T47D (cell line): ENCODE data around the gene AFP.

Experiments used
- DNase-seq, 2 experiments: peaks; one replicate each; pipeline versions ENCODE4 v3.0.0 to v3.0.0-alpha.2; 2011 to 2012; ENCODE audit warnings: low read depth in 1 of 2, low spot score in 1 of 2
- JUND ChIP-seq: IDR thresholded peaks from 2 replicates; pipeline ENCODE4 v1.6.1; 2012; ENCODE audit warnings: low read depth
- in situ Hi-C: cut with HindIII; loops from 2 replicates; pipeline ENCODE4 v1.10.0; 2016; ENCODE audit warnings: low sequenced_read_pairs, low pct_unique_long_range_greater_than_20kb

Gene AFP

GRCh38 chr4:73447671-73448070 is 11.7 kb downstream of the AFP start:
- no peak for DNase-seq
- in situ Hi-C loops = no loop called here
- no peak for TF ChIP-seq JUND

DNA sequence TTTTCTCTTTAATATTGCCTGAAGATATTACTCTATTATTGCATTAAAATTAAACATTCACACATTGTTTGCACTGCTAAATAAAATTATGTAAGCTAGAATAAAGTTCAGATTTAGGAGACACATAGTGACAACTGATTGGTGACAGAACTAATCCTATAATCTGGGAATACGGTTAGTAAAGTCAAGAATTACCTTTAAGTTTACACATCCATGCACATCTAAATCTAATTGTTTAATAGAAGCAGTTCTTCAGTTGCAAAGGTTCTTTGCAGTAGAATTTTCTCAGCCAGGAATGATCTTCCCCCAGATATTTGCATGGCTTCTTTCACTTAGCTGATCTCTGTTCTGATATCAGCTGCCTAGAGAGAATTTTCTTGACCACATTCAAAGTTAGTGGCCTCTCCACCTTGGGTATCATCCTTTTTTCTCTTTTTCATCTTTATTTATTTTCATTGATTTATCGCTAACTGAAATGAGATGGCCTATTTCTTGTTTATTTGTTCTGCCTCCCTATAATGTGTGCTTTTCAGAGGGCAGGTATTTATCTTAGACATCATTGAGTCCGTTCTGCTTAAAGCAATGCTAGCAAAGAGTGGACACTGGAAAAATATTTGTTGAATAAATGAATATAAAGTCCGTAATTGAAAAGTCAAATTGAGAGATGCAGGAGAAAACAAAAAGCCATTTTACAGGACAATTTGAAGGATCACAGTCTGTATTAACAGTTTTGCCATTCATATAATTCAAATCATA is 12.6 kb downstream of the AFP start:
- no peak for TF ChIP-seq JUND
- no peak for DNase-seq
- in situ Hi-C loops = no loop called here

DNA sequence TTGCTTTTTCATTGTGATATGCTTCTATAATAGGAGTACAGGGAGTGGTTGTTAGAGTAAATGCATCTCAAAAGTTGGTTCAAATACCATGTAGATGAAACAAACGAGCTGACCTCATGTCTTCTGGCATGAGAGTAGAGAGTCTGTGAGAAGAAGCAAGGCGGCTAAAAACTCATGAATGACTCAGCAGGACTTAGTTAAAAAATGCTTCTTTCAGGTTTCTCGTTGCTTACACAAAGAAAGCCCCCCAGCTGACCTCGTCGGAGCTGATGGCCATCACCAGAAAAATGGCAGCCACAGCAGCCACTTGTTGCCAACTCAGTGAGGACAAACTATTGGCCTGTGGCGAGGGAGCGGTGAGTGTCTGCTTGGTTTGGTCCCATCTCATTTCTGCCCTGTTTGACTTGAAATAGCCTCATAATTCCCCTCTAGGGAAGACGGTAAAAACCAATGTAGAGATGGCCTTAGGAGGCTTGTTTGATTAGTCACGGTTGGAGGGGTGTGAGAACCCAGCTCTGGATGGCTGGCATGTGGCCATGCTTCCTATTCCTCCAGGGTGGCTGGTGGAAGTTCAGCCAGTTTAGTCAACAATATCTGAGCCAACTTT is 14.5 kb downstream of the AFP start:
- no peak for DNase-seq
- in situ Hi-C loops = no loop called here

DNA sequence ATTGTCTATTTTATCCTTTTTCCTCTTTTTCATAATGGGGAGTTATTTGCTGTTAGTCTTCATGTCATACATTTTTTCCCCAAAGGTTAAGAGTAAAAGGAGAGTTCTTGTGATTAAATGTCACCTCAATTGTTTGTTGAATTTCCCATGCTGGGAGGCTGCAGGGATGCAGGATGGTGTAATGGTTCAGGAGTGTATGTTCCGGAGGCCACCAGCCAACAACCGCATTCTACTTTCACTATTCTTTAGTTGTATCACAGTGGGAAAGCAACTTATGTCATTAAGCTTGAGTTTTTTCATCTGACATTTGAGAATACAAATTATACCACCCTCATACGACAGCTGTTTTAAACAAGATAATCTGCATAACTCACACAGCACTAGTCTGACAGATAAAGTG is 15.4 kb downstream of the AFP start:
- no peak for DNase-seq
- no peak for TF ChIP-seq JUND
- in situ Hi-C loops = no loop called here

More for the DNA sequence above, 14.5 kb downstream of the AFP start:
- TF ChIP-seq JUND = no peak

DNA sequence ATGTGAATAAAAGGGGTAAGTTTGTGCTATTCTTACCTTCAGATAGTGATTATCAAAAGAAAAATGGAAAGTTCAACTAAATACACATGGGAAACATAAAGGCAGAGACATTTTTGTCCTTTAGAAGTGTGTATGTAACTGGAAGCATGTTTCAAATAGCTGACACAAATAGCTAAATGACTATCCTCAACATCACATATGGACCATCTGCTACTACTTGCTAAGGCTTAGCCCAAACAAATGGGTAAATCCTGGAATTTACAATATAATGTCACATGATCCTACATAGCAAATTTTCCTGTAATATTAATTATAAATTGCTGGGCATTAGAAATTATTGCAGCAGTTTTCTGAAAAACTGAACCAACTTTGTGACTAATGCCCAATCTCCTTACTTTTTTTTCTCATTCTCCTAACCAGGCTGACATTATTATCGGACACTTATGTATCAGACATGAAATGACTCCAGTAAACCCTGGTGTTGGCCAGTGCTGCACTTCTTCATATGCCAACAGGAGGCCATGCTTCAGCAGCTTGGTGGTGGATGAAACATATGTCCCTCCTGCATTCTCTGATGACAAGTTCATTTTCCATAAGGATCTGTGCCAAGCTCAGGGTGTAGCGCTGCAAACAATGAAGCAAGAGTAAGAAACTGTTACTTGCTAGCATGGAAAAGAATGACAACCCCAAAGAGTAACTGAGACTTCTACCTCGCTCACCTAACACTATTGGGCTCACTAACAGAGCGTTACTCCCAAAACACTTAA is 16.1 kb downstream of the AFP start:
- no peak for TF ChIP-seq JUND
- in situ Hi-C loops = no loop called here
- no peak for DNase-seq

- no peak for TF ChIP-seq JUND
- in situ Hi-C loops = no loop called here
- DNase-seq = no peak
Observed at GRCh38 chr4:73452953-73453700, 17.1 kb downstream of the AFP start.

DNA sequence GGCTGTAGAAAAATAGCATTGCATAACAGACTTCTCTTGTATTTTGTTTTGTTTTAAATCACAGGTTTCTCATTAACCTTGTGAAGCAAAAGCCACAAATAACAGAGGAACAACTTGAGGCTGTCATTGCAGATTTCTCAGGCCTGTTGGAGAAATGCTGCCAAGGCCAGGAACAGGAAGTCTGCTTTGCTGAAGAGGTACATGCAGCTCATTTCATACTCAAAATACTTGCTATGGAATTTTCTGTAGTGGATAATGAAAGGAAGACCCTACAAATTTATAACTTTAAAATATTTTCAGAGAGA is 17.6 kb downstream of the AFP start:
- in situ Hi-C loops = no loop called here
- no peak for TF ChIP-seq JUND
- no peak for DNase-seq

GRCh38 chr4:73454920-73455319 is 18.9 kb downstream of the AFP start:
- no peak for DNase-seq
- TF ChIP-seq JUND = no peak
- in situ Hi-C loops = no loop called here

GRCh38 chr4:73456177-73457022 is 20.4 kb downstream of the AFP start:
- TF ChIP-seq JUND = no peak
- in situ Hi-C loops = no loop called here
- no peak for DNase-seq

- no peak for TF ChIP-seq JUND
- DNase-seq = no peak
- in situ Hi-C loops = no loop called here
Observed at GRCh38 chr4:73458184-73459047, 22.4 kb downstream of the AFP start.

GRCh38 chr4:73459048-73459421 is 23.0 kb downstream of the AFP start:
- DNase-seq = no peak
- no peak for TF ChIP-seq JUND
- in situ Hi-C loops = no loop called here
